SK-N-SH (cell line): Measurements from ENCODE around the gene ZNF665. TPM values are rescaled to one million over a fixed set of nuclear protein-coding genes. Genes with fewer than 3 reads are reported as not detected.
A peak's percentile ranks its signal among the peaks of the same experiment; 100 is the strongest.

Experiments used
- CTCF ChIA-PET: fragments of 300-600, 350-600 bp; formaldehyde crosslinking; extraction: SDS; loops from one replicate; lab custom pipeline; 2021; lab: Yijun Ruan, JAX
- POLR2A ChIA-PET: fragments of 350-600 bp; sonication (Branson Sonifier 250); formaldehyde crosslinking; extraction: SDS; loops from one replicate; lab custom pipeline; 2020; ENCODE audit warnings: antibody characterized with exemption, inconsistent platforms; lab: Yijun Ruan, JAX
- DNase-seq: peaks from one replicate; pipeline ENCODE4 v3.0.0; 2012
- H2AFZ ChIP-seq: fragments of 200-600 bp; sonication (generic); 2 replicates; pipeline ENCODE4 v1.8.1; 2016; ENCODE audit warnings: antibody characterized with exemption, mild to moderate bottlenecking, low read depth
- H3F3A ChIP-seq: fragments of 200-600 bp; sonication (generic); replicated peaks from 2 replicates; pipeline ENCODE3; 2016; ENCODE audit warnings: antibody characterized with exemption, mild to moderate bottlenecking; ENCODE audit not compliant: insufficient read depth
- H3K27ac ChIP-seq, 2 experiments: fragments of 200-500 bp in 1 of 2; fragments of 200-600 bp in 1 of 2; sonication (Bioruptor generic) in 1 of 2; sonication (generic), shearing (Covaris generic) in 1 of 2; 2 replicates each; pipeline versions ENCODE4 v1.5.1 to v1.6.1; 2014 to 2016; ENCODE audit warnings: low read depth in 2 of 2, inconsistent platforms in 1 of 2, low read length in 1 of 2, mild to moderate bottlenecking in 1 of 2, mixed read lengths in 1 of 2
- H3K27me3 ChIP-seq: fragments of 200-600 bp; sonication (generic), shearing (Covaris generic); 2 replicates; pipeline ENCODE4 v1.6.1; 2016; ENCODE audit warnings: mixed run types; ENCODE audit not compliant: insufficient read depth
- H3K36me3 ChIP-seq, 2 experiments: fragments of 200-500 bp in 1 of 2; fragments of 200-600 bp in 1 of 2; sonication (Bioruptor generic) in 1 of 2; sonication (generic) in 1 of 2; replicated peaks in 1 of 2; 2 replicates each; pipeline versions ENCODE3 to v1.5.1; 2014 to 2016; ENCODE audit warnings: low read length in 1 of 2, mild to moderate bottlenecking in 1 of 2; ENCODE audit not compliant: insufficient read depth in 2 of 2, control insufficient read depth in 1 of 2
- H3K4me1 ChIP-seq, 2 experiments: fragments of 200-500 bp in 1 of 2; fragments of 200-600 bp in 1 of 2; sonication (Bioruptor generic) in 1 of 2; sonication (generic), shearing (Covaris generic) in 1 of 2; 2 replicates each; pipeline versions ENCODE4 v1.5.1 to v1.6.1; 2014 to 2016; ENCODE audit warnings: low read depth in 1 of 2, low read length in 1 of 2, mixed run types in 1 of 2; ENCODE audit not compliant: insufficient read depth in 2 of 2, control insufficient read depth in 1 of 2
- H3K4me2 ChIP-seq: fragments of 200-600 bp; sonication (generic), shearing (Covaris generic); 2 replicates; pipeline ENCODE4 v1.6.1; 2017; ENCODE audit warnings: mixed run types
- H3K4me3 ChIP-seq, 2 experiments: fragments of 200-500 bp in 1 of 2; fragments of 200-600 bp in 1 of 2; sonication (Bioruptor generic) in 1 of 2; sonication (generic), shearing (Covaris generic) in 1 of 2; 2 replicates each; pipeline versions ENCODE4 v1.5.1 to v1.8.1; 2014 to 2016; ENCODE audit warnings: low read depth in 2 of 2, inconsistent platforms in 1 of 2, low read length in 1 of 2, mild to moderate bottlenecking in 1 of 2, mixed read lengths in 1 of 2, moderate library complexity in 1 of 2
- H3K79me2 ChIP-seq: fragments of 200-600 bp; sonication (generic); 2 replicates; pipeline ENCODE4 v1.8.1; 2017; ENCODE audit warnings: mild to moderate bottlenecking; ENCODE audit not compliant: insufficient read depth
- H3K9ac ChIP-seq: fragments of 200-600 bp; sonication (generic); 2 replicates; pipeline ENCODE4 v1.6.1; 2017; ENCODE audit warnings: mixed run types
- H3K9me2 ChIP-seq: fragments of 200-600 bp; sonication (generic); 2 replicates; pipeline ENCODE4 v1.6.1; 2017; ENCODE audit warnings: mixed run types
- H3K9me3 ChIP-seq: fragments of 200-600 bp; sonication (generic); 2 replicates; pipeline ENCODE4 v1.6.1; 2017; ENCODE audit warnings: mixed run types, mild to moderate bottlenecking, moderate library complexity
- H4K20me1 ChIP-seq: fragments of 200-600 bp; sonication (generic); 2 replicates; pipeline ENCODE4 v1.6.1; 2017; ENCODE audit warnings: mild to moderate bottlenecking, mixed run types; ENCODE audit not compliant: insufficient read depth
- EP300 ChIP-seq, 2 experiments: IDR thresholded peaks; 2 replicates each; pipeline versions ENCODE4 v1.4.0 to v1.6.1; 2012; ENCODE audit warnings: borderline replicate concordance in 1 of 2, low read depth in 1 of 2, low read length in 1 of 2
- EZH2phosphoT487 ChIP-seq: fragments of 200-600 bp; sonication (generic); IDR thresholded peaks from 2 replicates; pipeline ENCODE4 v1.6.1; 2017; ENCODE audit warnings: low read depth, mixed run types, mild to moderate bottlenecking, antibody characterized with exemption, moderate library complexity, borderline replicate concordance
- FOSL2 ChIP-seq: IDR thresholded peaks from 2 replicates; pipeline ENCODE4 v1.4.0; 2012; ENCODE audit warnings: low read depth, mild to moderate bottlenecking, moderate library complexity, borderline replicate concordance
- FOXM1 ChIP-seq: IDR thresholded peaks from 2 replicates; pipeline ENCODE4 v1.4.0; 2012; ENCODE audit warnings: low read depth, mild to moderate bottlenecking
- MEF2A ChIP-seq: IDR thresholded peaks from 2 replicates; pipeline ENCODE4 v1.4.0; 2012; ENCODE audit warnings: low read depth, borderline replicate concordance
- NRF1 ChIP-seq: IDR thresholded peaks from 2 replicates; pipeline ENCODE4 v1.6.1; 2012; ENCODE audit warnings: low read depth, mild to moderate bottlenecking, low read length
- POLR2AphosphoS5 ChIP-seq: IDR thresholded peaks from 2 replicates; pipeline ENCODE4 v1.6.1; 2012; ENCODE audit warnings: low read depth, low read length
- RFX5 ChIP-seq: IDR thresholded peaks from 2 replicates; pipeline ENCODE4 v1.6.1; 2012; ENCODE audit warnings: mild to moderate bottlenecking, improper control_type of control experiment, low read length
- RXRA ChIP-seq: IDR thresholded peaks from 2 replicates; pipeline ENCODE4 v1.4.0; 2012; ENCODE audit warnings: low read depth, mild to moderate bottlenecking, borderline replicate concordance
- SMC3 ChIP-seq: IDR thresholded peaks from 2 replicates; pipeline ENCODE4 v1.6.1; 2012; ENCODE audit warnings: low read depth, low read length, improper control_type of control experiment
- TAF1 ChIP-seq: IDR thresholded peaks from 2 replicates; pipeline ENCODE4 v1.6.1; 2012; ENCODE audit warnings: low read depth, mild to moderate bottlenecking, low read length, moderate library complexity, borderline replicate concordance
- TCF12 ChIP-seq: IDR thresholded peaks from 2 replicates; pipeline ENCODE4 v1.4.0; 2012
- WGBS: methylation state at CpG from one replicate; pipeline ENCODE4 v1.1.6; 2017; ENCODE audit warnings: low lambda C conversion rate; 5-methylcytosine and 5-hydroxymethylcytosine counted together
- polyA plus RNA-seq, 3 experiments: library from polyadenylated mRNA; depleted of rRNA; stranded (reverse); fragments of >200 nt; gene quantifications; 2 replicates each; pipeline ENCODE4 v1.2.3, GENCODE V29; 2012
- TF ChIP-seq, protein P1 (sequence below): IDR thresholded peaks from 2 replicates; pipeline ENCODE4 v1.4.0; 2012; ENCODE audit warnings: low read depth, borderline replicate concordance
- TF ChIP-seq, protein P2 (sequence below): IDR thresholded peaks from 2 replicates; pipeline ENCODE4 v1.6.1; 2012; ENCODE audit warnings: mild to moderate bottlenecking, low read depth, low read length, moderate library complexity

Gene ZNF665
- polyA plus RNA-seq, 1 of the 3 experiments (the other 2 are of a cell fraction) = 3.2 TPM

DNA sequence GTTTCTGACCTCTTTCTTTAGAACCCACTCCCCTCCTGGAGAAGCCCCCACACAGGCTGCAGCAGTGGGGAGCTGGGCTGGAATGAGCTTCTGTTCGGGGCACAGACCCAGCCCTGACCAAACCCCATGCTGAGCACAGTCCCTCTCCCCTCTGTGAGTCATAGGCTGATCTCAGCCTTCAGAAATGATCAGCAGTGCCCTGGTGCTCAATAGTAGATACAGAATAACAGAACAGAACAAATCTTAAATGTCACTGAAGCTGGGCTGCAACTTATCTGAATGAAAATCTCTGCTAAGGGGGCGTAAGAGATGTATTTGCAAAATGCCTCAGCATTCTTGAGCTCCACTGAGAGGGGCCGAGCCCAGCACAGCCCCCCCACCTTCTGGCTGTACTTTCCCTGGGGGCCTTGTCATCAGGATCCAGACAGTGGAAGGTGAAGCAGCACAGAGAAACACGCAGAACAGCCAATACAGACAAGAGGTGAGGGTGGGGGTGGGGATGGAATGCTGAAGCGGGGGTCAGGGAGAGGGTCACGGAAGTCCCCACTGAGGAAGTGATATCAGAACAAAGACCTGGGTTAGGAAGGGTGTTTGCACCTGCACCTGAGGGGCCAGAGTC, 9.9 kb downstream of the ZNF665 start (continued):
- TF ChIP-seq EP300 (IDR thresholded peaks at IDR 0.05; ENCODE audit: borderline replicate concordance in 1 of 2, low read depth in 1 of 2, low read length in 1 of 2) = 0 out of 4 replicates have a peak, but pooled peaks of 1 of the 2 experiments have one; percentile 29

DNA sequence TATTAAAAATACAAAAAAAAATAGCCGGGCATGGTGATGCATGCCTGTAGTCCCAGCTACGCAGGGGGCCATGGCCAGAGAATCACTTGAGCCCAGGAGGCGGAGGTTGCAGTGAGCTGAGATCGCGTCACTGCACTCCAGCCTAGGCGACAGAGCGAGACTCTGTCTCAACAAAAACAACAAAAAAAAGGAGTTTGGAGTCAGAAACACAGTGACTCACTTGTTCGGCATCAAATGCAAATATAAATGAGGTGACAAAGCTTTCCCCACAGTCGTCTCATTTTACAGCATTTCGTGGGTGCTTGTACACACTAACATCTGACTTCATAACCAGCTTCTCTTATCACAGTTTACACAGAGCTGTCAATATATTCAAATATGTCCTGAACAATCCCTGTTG, 11.0 kb downstream of the ZNF665 start:
- 75% methylated on average over 10 of the region's 10 CpGs for WGBS
- CTCF ChIA-PET = interaction anchor here (1.6 kb wide), 1 partner anchor 13 kb away, joined by 4 read pairs; no protein-coding TSS in a partner anchor
- Histone ChIP-seq H3K9me3 (no peaks in the 10 kb centered on the region), H3K4me3 (no peak overlapping the region), H3K27me3 (no peaks in the 10 kb centered on the region), H3K9me2 (no peaks in the 10 kb centered on the region), H2AFZ (no peak overlapping the region), H3K79me2 (no peaks in the 10 kb centered on the region), H4K20me1 (no peaks in the 10 kb centered on the region), H3K4me2 (no peak overlapping the region; the same call in 1 of the 2 replicates), H3K4me1 (peaks cover 0 to 3% of the 10 kb centered on the region in 2 experiments; a peak in 1 of 4 replicates), H3K27ac (no peak overlapping the region), H3F3A (no peaks in the 10 kb centered on the region)
- DNase-seq = no peak
- POLR2A ChIA-PET = no interaction called here
- TF ChIP-seq TCF12 (no peak), MEF2A (no peak), SMC3 (no peak), NRF1 (no peak), FOSL2 (no peak), TAF1 (no peak), RXRA (no peak), RFX5 (no peak), EZH2phosphoT487 (no peak), FOXM1 (no peak)
- TF ChIP-seq, protein P1, sequence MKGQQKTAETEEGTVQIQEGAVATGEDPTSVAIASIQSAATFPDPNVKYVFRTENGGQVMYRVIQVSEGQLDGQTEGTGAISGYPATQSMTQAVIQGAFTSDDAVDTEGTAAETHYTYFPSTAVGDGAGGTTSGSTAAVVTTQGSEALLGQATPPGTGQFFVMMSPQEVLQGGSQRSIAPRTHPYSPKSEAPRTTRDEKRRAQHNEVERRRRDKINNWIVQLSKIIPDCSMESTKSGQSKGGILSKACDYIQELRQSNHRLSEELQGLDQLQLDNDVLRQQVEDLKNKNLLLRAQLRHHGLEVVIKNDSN = no peak
- TF ChIP-seq, all 33 proteins: peak for 0
- Histone ChIP-seq H3K9ac (no peak overlapping the region), H3K36me3 (peaks cover 0 to 17% of the 10 kb centered on the region in 2 experiments)

DNA sequence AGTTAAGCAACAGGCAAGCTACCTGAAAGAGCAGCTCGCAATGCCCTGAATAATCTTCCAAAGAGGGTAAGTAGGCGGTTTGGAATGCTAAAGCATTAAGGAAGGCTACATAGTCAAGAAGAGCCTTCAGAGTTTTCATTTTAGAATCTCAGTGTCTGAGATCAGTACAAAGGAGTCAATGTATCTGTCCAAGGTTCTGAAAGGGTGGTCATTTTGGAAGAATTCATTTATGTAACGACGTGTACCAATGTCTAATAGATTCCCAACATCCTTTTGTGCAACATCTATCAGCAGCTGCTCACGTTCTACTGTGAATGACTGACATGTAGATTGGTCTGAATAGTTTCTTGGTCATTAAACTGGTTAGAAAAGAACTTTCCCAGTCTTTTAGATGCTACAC, 15.2 kb downstream of the ZNF665 start:
- CTCF ChIA-PET = no interaction called here
- H3K79me2 ChIP-seq = no peaks in the 10 kb centered on the region
- no peak overlapping the region for H3K4me3 ChIP-seq
- no peaks in the 10 kb centered on the region for H3K9me2 ChIP-seq
- no peaks in the 10 kb centered on the region; a peak in 1 of 4 replicates for H3K4me1 ChIP-seq
- POLR2A ChIA-PET = no interaction called here
- 53% methylated on average over 5 of the region's 5 CpGs for WGBS
- no peak overlapping the region for H3K27ac ChIP-seq
- H3F3A ChIP-seq = no peaks in the 10 kb centered on the region
- no peaks in the 10 kb centered on the region for H4K20me1 ChIP-seq
- H3K4me2 ChIP-seq = no peak overlapping the region
- no peak for DNase-seq
- no peak for TF ChIP-seq POLR2AphosphoS5
- TF ChIP-seq, protein P2, sequence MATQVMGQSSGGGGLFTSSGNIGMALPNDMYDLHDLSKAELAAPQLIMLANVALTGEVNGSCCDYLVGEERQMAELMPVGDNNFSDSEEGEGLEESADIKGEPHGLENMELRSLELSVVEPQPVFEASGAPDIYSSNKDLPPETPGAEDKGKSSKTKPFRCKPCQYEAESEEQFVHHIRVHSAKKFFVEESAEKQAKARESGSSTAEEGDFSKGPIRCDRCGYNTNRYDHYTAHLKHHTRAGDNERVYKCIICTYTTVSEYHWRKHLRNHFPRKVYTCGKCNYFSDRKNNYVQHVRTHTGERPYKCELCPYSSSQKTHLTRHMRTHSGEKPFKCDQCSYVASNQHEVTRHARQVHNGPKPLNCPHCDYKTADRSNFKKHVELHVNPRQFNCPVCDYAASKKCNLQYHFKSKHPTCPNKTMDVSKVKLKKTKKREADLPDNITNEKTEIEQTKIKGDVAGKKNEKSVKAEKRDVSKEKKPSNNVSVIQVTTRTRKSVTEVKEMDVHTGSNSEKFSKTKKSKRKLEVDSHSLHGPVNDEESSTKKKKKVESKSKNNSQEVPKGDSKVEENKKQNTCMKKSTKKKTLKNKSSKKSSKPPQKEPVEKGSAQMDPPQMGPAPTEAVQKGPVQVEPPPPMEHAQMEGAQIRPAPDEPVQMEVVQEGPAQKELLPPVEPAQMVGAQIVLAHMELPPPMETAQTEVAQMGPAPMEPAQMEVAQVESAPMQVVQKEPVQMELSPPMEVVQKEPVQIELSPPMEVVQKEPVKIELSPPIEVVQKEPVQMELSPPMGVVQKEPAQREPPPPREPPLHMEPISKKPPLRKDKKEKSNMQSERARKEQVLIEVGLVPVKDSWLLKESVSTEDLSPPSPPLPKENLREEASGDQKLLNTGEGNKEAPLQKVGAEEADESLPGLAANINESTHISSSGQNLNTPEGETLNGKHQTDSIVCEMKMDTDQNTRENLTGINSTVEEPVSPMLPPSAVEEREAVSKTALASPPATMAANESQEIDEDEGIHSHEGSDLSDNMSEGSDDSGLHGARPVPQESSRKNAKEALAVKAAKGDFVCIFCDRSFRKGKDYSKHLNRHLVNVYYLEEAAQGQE = peak; percentile 58; the same call in 1 of the 2 replicates
- no peaks in the 10 kb centered on the region for H3K9me3 ChIP-seq
- H3K27me3 ChIP-seq = no peaks in the 10 kb centered on the region
- H2AFZ ChIP-seq = no peak overlapping the region
- H3K9ac ChIP-seq = no peak overlapping the region
- H3K36me3 ChIP-seq = peaks cover 0 to 17% of the 10 kb centered on the region in 2 experiments
